Lower leg skin (tissue), 4 donors: ENCODE measurements around the gene LDLR. TPM values are rescaled to one million over a fixed set of nuclear protein-coding genes. Genes with fewer than 3 reads are reported as not detected.

ENCODE experiments used
- DNase-seq, 2 donors: peaks; one replicate each; pipeline ENCODE4 v3.0.0-alpha.2; 2019; ENCODE audit warnings: low spot score in 2 of 2
- H3K4me3 ChIP-seq: fragments of 200-600 bp; sonication (generic); 2 replicates; pipeline ENCODE4 v1.5.1; 2017; ENCODE audit warnings: mild to moderate bottlenecking, low read depth; ENCODE audit not compliant: poor library complexity, severe bottlenecking
- CTCF ChIP-seq, 3 donors: fragments of 450-650 bp; IDR thresholded peaks; one replicate each; pipeline ENCODE4 v1.5.1; 2016; ENCODE audit warnings: antibody characterized with exemption in 3 of 3, mild to moderate bottlenecking in 3 of 3, moderate library complexity in 2 of 3
- POLR2A ChIP-seq, 2 donors: fragments of 450-650 bp; IDR thresholded peaks; one replicate each; pipeline ENCODE4 v1.6.1; 2016 to 2017; ENCODE audit warnings: antibody characterized with exemption in 2 of 2, mild to moderate bottlenecking in 1 of 2, moderate library complexity in 1 of 2
- WGBS, 2 donors: methylation state at CpG; one replicate each; pipeline ENCODE4 v1.1.5; 2018; 5-methylcytosine and 5-hydroxymethylcytosine counted together
- intact Hi-C: fragments of 100-400 bp; cut with DNase I; formaldehyde crosslinking; loops from one replicate; pipeline ENCODE4 v1.15.0; 2023; ENCODE audit warnings: low total_unique reads
- total RNA-seq, 4 donors: library from RNA; depleted of rRNA; stranded (reverse); fragments of >200 nt; gene quantifications; one replicate each; pipeline ENCODE4 v1.1.0, GENCODE V29; 2016

The LDLR gene
- total RNA-seq, 4 donors from 2014 or later: 48.7 to 62.8 (median 58.7) TPM

- H3K4me3 ChIP-seq: no peak overlapping the region
- 88 to 92% methylated on average over 6 of the region's 6 CpGs for WGBS, 2 donors
- no peak for DNase-seq
- no peak for TF ChIP-seq CTCF (IDR thresholded peaks at IDR 0.05)
- no peak for TF ChIP-seq POLR2A (IDR thresholded peaks at IDR 0.05)
- intact Hi-C loops: no loop called here
Measured at GRCh38 chr19:11108746-11109145, 19.5 kb downstream of the LDLR start.

DNA sequence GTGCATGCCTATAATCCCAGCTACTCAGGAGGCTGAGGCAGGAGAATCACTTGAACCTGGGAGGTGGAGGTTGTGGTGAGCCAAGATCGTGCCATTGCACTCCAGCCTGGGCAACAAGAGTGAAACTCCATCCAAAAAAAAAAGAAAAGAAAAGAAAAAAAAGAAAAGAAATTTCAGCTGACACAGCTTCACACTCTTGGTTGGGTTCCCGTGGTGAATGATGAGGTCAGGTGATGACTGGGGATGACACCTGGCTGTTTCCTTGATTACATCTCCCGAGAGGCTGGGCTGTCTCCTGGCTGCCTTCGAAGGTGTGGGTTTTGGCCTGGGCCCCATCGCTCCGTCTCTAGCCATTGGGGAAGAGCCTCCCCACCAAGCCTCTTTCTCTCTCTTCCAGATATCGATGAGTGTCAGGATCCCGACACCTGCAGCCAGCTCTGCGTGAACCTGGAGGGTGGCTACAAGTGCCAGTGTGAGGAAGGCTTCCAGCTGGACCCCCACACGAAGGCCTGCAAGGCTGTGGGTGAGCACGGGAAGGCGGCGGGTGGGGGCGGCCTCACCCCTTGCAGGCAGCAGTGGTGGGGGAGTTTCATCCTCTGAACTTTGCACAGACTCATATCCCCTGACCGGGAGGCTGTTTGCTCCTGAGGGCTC, 22.0 kb downstream of the LDLR start:
- intact Hi-C loops: no loop called here
- no peak for TF ChIP-seq POLR2A (IDR thresholded peaks at IDR 0.05)
- no peak for TF ChIP-seq CTCF (IDR thresholded peaks at IDR 0.05)

DNA sequence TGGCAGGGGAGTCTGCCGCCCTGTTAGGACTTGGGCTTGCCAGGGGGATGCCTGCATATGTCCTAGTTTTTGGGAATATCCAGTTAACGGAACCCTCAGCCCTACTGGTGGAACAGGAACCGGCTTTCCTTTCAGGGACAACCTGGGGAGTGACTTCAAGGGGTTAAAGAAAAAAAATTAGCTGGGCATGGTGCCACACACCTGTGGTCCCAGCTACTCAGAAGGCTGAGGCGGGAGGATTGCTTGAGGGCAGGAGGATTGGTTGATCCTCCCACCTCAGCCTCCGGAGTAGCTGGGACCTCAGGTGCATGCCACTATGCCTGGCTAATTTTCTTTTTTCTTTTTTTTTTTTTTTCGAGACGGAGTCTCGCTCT, 22.5 kb downstream of the LDLR start:
- intact Hi-C loops: no loop called here

More for the DNA sequence above, 22.0 kb downstream of the LDLR start:
- WGBS, 2 donors: 86 to 89% methylated on average over 15 of the region's 15 CpGs
- no peak for DNase-seq
- H3K4me3 ChIP-seq: no peak overlapping the region

DNA sequence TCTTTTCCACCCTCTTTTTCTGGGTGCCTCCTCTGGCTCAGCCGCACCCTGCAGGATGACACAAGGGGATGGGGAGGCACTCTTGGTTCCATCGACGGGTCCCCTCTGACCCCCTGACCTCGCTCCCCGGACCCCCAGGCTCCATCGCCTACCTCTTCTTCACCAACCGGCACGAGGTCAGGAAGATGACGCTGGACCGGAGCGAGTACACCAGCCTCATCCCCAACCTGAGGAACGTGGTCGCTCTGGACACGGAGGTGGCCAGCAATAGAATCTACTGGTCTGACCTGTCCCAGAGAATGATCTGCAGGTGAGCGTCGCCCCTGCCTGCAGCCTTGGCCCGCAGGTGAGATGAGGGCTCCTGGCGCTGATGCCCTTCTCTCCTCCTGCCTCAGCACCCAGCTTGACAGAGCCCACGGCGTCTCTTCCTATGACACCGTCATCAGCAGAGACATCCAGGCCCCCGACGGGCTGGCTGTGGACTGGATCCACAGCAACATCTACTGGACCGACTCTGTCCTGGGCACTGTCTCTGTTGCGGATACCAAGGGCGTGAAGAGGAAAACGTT, 24.0 kb downstream of the LDLR start:
- 95 to 96% methylated on average over 25 to 27 of the region's 27 CpGs for WGBS, 2 donors
- no peak for DNase-seq
- intact Hi-C loops: no loop called here
- TF ChIP-seq POLR2A (IDR thresholded peaks at IDR 0.05) (no peak), CTCF (IDR thresholded peaks at IDR 0.05) (no peak)
- no peak overlapping the region for H3K4me3 ChIP-seq

More for the DNA sequence above, 22.5 kb downstream of the LDLR start:
- WGBS, 2 donors: 84% methylated on average over 8 of the region's 8 CpGs
- H3K4me3 ChIP-seq: no peak overlapping the region
- no peak for TF ChIP-seq CTCF (IDR thresholded peaks at IDR 0.05)
- no peak for TF ChIP-seq POLR2A (IDR thresholded peaks at IDR 0.05)
- no peak for DNase-seq

DNA sequence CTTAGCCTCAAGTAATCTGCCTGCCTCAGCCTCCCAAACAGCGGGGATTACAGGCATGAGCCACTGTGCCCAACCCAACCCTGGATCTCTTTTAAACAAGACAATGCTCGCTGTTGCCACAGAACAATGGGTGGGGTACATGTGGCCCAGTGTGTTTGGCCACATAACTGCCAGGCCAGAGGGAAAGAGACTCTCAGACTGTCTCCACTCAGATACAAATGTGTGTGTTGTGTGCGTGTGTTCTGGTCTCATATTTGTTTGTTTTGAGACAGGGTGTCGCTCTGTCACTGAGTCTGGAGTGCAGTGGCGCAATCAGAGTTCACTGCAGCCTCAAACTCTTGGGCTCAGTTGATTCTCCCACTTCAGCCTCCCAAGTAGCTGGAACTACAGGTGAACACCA, 25.8 kb downstream of the LDLR start:
- WGBS, 2 donors: 90 to 91% methylated on average over 5 of the region's 5 CpGs
- no peak for DNase-seq
- H3K4me3 ChIP-seq: no peak overlapping the region
- intact Hi-C loops: no loop called here
- TF ChIP-seq POLR2A (IDR thresholded peaks at IDR 0.05) (no peak), CTCF (IDR thresholded peaks at IDR 0.05) (no peak)
